Heart left ventricle (tissue), 13 donors: Measurements from ENCODE around the gene ACTR1B.
"Not testable (repeated sequence)": the region's sequence is repeated elsewhere in the genome, so short reads cannot be mapped to it uniquely, and the experiment has no call there.

Source experiments
- CTCF ChIP-seq, 12 donors: fragments of 200-600 bp; sonication (generic) in 4 of 12; IDR thresholded peaks; one replicate each; pipeline versions ENCODE4 v1.5.0 to v1.8.0; 2018 to 2022; ENCODE audit warnings: antibody characterized with exemption in 12 of 12, mild to moderate bottlenecking in 5 of 12
- POLR2A ChIP-seq, 2 donors: fragments of 450-650 bp; IDR thresholded peaks; one replicate each; pipeline ENCODE4 v1.6.1; 2017; ENCODE audit warnings: antibody characterized with exemption in 2 of 2, mild to moderate bottlenecking in 2 of 2, moderate library complexity in 2 of 2
- donor health status: ischemic (EF 13 %, LVEDD 7.1; RV severe dilation, severe dysfunction).
- donor health status: DM: no; HTN: yes; CAD: no.
- donor health status: DM: no; HTN: no; CAD: no.
- donor health status: ischemic (EF 25% LVEDD 6.9; RV normal size, moderate dysfunction).
- donor health status: ischemic (EF 25% LVEDD 5.7; RV mildly dilated, moderate dysfunction).
- donor health status: ischemic (EF 35%, LVEDD 5.7; RV mildly dilated, moderate dysfunction).
- donor health status: nonischemic (EF 11% LVEDD 7.7; RV severe dilation, severe dysfunction).
- donor health status: DM: yes; HTN: yes; CAD: no.
- donor health status: PGD.
- donor health status: ischemic (EF 29% LVEDD 5.4; RV normal size, mild dysfunction).
- donor health status: nonischemic (EF 23%, LVEDD 6.1; RV moderate dilation, normal function).

- not testable (repeated sequence) for TF ChIP-seq CTCF, POLR2A (IDR thresholded peaks at IDR 0.05)
Measured at GRCh38 chr2:97618939-97619827, 44.7 kb downstream of the ACTR1B start.
